Astrocyte of the hippocampus (primary cell): ENCODE data around the gene CCDC12.

ENCODE experiments used
- DNase-seq: peaks from one replicate; pipeline ENCODE4 v3.0.0; 2011; ENCODE audit warnings: low read depth, low spot score

The CCDC12 gene

DNA sequence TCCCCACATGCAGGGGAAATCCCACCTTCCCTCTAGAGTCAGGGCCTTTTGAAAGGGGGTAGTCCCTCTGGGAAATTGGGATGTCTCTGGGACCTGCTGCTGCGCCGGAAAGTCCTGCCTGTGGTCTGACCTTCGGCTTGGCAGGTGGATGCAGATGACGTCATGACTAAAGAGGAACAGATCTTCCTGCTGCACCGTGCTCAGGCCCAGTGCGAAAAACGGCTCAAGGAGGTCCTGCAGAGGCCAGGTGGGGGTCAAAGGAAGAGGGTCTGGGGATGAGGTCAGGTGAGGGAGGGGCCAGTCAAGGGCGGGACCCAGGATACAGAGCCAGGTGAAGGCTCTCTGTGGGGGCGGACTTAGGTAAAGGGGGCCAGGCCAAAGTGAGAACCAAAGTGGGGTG, 82.8 kb downstream of the CCDC12 start:
- no peak for DNase-seq

DNA sequence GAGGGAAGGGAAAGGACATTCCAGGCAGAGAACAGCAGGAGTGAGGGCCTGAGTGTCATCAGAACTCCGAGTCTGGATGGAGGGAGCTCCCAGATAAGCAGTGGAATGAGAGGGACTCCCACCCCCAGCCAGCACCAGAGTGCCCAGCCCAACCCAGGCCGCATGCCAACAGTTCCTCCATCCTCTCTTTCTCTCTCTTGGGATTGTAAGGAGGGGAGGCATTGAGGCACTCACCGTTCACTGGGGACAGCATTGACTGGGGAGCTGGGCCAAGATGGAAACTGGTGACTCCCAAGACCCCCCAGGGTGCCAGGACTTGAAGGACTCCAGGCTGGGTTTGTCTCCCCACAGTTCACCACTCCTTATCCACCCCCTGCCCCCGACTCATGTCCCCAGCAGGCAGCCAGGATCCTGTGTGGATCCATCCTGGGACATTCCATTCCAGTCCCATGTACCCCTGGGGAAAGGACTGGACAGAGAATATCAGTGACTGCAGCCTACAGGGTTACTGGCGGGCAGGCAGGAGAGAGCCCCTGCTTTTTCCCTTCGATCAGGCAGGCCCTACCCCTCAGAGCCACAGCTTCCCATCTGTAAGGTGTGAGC, 83.3 kb downstream of the CCDC12 start:
- no peak for DNase-seq

DNA sequence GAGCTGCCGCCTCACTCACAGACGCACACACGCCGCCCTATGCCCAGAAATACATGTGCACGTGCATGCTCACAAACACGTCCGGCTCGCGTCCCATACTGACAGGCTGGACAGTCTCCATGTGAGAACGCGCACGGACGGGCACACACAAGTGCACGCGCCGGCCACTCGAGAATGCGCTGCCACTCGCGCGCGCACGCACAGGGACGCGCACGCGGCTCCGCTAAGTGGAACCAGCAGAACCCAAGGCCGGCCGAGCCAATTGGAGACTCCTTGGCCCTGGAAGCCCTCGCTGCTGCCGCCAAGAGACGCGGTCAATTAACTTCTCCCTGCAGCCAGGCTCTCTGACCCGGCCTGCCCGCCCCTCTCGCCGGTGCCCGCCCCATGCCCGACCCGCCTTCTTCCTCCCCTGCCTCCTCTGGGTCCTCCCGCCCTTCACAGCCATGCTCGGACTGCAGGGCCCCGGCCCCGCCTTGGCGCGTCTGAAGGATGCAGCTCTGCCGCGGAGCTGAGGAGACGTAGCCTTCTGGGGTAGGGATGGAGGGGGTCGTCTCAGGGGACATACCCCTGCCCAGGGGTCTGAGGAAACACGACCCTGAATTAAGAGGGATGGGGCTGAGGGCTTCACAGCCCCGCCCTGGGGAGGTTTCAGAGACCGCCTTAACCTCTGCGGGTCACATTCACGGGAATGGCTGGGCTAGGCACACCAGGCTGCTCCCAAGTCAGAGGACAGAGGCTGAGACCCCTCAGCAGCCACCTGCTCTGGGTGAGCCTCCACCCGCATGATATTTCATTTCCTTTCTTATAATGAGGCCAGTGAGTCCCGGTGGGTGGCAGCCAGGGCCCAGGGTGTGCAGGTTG, 84.0 kb downstream of the CCDC12 start:
- peak; percentile 74 for DNase-seq

DNA sequence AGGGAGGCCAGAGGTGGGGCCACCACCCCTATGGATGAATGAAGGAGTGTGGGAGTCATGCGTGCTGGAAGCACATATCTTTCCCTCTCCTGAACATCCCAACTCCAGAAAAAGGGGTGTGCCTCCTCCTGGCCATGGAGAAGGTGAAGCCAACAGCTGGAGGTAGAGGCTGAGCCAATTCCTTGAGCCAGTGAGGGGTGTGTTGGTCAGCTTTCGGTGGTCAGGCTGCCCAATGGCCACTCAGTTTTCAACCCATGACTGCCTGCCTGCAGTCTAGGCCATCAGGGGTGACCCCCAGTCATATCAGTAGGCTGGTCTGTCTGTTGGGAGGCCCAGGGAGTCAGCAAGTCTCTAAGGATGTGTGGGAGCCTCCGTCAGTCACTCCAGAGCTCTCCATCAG, 85.4 kb downstream of the CCDC12 start:
- no peak for DNase-seq

DNA sequence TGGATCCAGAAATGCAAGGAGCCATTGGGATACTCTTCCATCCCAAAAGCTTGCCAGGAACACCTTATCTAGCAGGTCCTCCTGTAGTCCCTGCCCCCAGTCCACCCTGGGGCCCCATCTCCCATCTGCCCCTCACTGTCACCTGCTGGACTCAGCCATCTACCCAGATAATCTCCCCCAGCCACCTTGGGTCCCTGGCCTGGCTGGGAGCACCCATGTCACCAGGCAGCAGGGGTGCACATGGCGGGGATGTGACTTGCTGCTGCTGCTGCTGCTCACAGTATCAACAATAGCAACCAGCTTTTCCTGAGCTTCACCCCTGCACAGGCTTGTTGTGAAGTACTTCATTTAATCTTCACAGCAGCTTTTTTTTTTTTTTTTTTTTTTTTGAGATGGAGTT, 86.4 kb downstream of the CCDC12 start:
- no peak for DNase-seq

DNA sequence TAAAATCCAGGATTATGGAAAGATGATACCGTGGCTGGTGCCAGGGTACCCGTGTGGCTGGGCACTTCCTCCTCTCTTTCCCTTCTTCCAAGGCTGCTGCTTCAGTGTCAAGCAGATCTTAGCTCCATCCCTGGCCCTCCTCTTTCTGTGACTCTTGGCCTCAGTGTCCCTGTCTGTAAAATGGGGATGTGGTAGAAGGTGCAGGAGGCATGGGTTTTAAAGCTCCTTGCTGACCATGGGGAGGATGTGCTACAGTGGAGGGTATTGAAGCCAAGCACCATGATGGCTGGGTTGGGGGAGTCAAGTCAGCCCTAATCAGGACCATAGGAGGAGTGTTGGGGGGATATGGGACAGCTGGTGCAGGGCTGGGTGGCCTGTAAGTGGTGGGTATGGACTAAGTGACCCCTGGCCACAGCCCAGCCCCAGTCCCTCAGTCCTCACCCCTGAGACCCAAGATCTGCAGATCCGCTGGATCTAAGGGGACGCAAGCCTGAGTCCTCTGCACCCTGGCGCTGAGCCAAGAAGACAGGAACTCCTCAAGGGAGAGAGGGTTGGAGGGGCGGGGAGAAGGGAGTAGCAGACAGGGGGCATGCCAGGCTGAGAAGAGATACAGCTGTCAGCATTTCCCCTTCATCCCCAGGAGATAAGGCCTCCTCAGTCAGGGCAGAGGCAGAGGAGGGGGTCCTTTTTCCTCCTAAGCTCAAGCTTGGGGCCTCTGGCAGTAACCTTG, 87.0 kb downstream of the CCDC12 start:
- no peak for DNase-seq

DNA sequence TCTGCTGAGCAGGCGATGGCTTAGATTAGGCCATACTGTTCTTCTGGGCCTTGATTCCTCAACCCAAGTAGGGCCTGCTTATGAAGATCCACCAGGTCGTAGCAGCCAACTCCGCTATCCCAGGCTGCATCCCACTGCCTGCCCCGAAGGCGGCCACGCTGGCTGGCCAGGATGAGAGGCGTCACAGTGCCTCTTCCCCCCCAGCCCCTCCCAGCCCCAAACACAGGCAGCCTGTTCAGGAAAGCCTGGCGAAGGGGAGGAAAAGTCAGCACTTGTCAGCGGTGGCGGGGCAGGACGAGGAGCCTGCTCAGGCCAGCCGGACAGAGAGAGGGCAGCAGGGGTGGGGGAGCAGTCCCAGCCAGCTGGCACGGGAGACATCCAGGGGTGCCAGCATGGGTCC, 87.8 kb downstream of the CCDC12 start:
- no peak for DNase-seq

DNA sequence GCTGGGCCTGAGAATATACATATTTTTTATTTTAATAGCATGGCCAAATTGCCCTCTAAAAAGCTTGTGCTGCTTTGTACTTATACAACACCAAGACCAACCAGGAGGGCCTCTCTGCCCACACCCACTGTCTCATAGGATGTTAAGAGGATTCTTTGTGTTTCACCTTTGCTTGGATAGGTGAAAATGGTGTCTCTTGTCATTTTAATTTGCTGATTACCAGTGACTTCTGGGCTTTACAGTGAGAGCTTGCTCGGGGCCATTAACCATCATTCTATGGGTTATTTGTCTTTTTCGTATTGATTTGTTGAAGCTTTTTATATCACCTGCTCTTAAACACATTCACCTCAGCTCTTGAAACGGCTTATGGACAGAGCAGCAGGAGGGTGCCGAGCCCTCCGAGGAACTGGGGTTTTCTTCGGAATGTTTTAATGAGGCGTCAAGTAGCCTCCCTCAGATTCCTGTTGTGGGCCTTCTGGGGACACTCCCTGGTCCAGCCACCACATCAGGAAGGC, 88.5 kb downstream of the CCDC12 start:
- no peak for DNase-seq

DNA sequence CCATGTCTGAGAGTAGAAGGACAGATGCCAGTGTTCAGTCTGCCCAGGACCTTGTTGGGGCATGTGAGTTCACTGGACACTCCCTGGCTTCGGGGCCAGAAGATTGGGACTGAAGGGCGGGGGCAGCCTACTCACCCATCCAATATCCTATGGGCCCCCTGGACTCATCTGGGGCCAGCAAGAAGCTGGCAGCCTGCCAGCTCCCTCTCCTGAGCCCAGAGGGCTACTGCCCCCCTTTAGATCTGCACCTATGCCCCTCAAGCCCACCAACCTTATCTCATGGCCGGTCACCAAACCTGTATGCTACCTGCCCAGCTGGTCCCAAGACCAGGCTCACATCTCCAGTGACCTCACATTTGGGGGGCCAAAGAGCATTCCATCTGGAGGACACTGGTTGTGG, 90.9 kb downstream of the CCDC12 start:
- DNase-seq: no peak

DNA sequence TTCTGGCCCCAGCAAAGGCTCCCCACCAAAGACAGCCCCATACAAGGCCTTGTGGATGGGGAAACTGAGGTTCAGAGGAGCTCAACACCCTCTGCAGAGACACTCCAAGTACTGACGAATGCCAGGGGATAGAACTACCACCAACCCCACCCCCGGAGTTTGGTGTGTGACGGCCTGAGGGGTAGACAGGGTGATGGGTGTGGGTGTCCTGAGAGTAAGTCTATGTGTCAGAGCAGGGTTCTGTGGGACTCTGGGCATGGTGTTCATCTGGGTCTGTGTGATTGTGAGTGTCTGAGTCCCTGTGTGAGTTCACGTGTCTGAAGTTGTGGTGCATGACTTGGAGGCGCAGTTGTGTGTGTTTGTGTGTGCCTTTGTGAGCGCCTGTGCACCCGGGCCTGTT, 91.6 kb downstream of the CCDC12 start:
- DNase-seq: no peak

DNA sequence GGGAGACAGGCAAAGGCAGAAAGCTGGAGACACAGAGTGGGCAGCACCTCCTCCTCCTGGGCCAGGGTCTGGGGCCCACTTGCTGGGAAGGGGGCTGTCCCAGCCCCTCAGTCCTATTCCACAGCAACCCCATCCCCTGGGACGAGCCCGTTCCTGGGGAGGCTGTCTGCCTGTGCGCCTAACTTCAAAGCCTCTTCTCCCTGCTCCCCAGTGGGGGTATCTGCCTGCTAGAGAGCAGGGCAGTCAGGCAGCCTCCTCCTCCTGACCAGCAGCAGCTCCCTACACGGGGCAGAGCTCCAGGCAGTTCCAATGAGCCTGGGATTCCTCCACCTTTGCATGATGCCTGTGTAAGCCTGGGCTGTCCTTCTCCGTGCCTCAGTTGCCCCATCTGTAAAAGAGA, 92.1 kb downstream of the CCDC12 start:
- no peak for DNase-seq

DNA sequence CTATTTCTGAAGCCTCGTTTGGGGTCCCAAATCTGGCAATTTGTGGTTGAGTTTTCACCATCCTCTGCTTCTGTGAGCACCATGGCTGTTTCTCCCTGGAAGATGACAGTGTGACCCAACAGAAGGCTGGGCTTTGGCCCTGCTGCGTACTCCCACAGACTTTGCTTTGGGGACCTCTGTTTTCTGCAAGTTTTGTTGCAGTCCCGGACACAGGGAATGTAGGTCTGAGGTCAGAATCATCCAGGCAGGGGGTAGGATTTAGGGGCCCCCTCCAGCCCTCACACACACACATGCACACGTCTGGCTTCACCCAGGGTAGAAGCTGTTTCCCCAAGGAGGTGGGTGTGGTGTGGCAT, 92.7 kb downstream of the CCDC12 start:
- DNase-seq: no peak

DNA sequence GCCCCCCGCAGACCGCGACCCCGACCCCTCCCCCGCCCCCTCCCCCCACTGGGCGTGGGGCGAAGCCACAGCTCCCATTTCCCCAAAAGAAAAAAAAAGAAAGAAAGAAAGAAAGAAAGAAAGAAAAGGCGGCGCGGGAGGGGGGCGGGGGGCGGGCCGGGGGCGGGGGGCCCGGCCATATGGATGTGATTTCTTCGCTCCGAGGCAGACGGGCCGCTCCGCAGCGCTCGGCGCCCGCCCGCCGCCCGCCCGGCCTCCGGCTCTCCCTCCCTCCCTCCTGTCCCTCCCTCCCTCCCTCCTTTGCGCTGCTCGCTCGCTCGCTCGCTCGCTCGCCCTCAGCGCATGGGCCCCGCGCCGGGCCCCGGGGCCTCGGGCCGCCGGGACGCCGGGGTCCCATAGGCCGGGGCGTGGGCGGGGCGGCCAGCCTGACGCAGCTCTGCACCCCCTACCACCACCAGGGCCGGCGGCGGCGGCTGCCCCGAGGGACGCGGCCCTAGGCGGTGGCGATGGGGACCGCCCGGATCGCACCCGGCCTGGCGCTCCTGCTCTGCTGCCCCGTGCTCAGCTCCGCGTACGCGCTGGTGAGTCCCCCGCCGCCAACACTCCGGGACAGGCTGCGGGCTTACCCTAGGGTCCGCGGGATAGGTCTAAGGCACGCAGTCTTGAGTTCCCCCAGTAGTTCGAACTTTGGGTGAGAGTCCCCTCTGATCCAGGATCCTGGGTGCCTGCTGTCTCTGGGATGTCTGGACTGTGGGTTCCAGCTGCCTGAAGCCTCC, 93.3 kb downstream of the CCDC12 start:
- peak; percentile 61 for DNase-seq

DNA sequence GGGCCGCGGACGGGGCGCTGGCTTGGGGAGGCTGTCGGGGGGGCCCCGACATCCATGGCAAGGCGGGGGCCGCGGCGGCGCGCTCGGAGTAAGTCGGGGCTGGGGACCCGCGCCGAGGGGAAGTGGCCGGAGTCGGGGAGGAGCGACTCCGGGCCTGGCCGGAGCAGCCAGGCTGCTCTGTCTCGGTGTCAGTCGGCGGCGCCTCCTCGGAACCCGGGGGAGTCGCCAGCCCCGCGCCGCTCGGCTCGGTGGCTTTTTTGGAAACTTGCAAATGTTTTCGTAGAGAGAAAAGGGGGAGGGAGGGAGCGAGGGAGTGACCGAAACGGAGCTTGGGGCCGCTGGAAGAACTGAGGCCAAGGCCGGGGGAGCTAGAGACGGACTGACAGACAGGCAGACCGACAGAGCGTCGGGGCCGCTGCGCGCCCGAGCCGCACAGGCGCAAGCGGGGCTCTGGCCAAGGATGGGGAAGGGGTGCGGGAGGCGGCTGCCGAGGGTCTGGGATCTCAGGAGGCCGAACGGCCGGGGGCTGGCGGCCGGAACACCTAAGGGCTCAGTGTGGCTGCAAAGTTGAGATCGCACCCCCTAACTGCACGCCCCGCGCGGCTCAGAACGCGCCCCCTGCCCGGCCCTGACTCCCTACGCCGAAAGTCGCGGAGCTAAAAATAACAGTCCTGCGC, 94.0 kb downstream of the CCDC12 start:
- peak; percentile 51 for DNase-seq

DNA sequence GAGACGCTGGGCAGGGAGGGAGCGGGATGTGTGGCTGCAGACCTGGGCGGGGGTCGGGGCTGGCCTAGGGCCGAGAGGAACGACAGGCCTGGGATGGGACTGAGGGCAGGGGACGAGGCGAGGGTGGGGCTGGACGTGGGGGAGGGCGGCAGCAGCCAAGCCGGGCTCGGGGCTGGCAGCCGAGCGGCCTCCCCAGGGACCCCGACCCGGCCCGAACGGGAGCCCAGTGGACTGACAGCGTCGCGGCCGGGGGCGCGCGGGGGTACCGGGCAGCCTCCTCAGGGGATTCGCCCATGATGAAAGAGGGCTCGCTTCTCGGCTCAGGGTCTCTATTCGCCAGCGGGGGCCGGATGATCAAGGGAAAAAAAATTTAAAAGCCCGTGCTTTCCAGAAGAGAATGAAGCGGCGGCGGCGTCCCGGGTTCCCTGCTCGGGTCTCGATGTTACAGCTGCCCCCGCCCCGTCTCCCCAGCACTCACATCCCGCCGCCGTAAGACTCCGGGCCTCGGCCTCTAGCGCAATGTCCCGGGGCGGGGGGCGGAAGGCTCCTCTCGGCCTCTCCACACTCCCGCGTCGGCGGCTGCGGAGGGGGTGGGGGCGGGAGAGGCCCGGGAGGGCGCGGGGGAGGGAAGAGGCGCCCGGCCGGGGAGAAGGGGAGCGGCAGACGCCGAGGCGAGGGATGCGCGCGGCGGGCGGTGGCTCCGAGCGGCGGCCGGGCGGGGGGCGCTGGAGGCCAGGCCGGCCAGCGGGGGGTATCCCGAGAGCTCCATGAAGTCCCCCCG, 94.8 kb downstream of the CCDC12 start:
- DNase-seq: peak; percentile 31

DNA sequence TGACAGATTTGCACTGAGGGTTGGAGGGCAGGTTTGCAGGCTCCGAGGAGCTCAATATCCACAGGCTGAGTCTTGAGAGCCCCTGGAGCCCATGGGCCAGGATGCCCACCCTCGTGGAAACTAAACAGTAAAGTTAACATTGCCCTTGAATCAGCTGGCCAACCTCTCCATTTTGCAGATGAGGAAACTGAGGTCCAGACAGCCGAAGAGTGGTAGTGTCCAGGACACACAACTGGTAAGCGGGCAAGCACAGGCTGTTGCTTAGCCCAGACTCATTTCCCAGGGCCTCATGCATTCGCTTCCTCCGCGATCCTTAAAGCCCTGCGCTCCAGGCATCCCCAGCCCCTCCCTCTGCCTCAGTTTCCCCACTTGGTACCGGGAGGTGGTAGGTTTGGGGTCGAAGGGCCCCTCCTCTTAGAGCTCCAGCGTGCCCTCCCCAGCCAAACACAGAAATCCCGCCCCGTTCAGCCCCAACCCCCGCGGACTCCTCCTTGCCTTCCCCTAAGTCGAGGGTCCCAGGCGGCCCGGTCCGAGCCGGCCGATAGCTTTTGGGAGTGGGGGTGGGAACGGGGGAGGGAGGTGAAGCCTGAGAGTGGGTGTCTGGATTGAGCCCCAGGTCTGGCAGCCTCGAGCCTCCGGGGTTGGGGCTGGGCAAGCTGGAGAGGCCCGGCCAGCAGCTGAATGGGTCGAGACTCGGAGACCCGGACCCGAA, 95.5 kb downstream of the CCDC12 start:
- no peak for DNase-seq

DNA sequence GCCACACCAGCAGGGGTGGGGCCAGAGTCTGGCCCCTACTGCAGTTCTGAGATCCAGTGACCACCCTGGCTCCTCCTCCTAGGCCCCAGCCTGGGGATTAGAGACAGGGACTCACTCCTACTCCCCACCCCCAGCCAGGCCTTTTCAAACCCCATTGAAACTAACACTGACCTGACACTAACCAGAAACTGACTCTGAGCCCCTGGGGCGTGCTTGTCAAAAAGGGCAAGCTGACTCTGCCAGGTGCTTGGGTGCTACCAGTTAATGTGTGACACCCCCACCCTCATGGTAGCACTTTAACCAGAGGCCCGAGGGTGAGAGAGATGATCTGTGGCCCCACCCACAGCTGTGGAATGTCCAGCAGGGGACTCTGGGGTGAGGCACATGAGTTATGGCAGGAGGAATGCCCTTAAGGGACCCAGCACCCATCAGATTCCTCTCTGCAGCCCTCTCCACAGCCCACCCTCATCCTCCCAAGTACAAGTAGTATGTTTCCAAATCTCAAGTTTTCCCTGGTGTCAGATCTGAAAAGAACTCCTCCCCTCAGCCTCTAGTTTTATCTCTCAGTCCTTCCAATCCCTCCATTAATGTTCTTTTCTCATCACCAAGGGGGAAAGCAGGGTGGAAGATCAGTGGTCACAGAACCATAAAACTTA, 97.6 kb downstream of the CCDC12 start:
- DNase-seq: no peak

DNA sequence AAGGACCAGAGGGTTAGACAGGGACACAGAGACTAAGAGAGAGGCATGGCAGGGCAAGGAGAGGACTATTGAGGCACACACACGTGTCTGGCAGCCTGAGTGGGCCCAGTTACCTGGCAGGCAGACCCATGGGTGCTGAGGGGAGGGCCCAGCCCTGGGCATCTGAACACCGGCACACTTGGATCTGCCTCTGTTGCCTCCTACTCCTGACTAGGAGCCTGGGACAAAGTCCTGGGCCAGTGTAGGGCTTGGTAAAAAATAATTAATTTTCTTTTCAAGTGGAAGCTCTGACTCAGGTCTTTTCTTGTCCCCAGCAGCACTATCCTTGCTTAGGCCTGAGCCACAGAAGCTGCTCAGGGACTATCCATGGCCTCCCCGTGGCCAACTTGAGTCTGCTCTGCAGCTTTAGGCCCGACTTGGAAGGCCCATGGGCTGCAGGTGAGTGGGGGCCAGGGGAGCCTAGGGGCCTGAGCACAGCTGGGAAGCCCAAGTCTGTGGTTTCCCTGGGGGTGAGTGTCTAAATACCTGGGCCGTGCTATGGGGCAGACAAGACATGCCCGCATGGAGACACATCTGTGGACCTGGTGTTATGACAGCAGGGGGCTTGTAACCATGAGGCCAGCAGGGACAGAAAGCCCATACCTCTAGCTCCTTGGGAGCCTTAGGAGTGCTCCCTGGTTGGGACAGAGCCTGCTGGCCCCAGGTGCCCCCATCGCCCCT, 99.0 kb downstream of the CCDC12 start, which contains the start of gene PTH1R:
TSS of gene PTH1R (plus strand) at position 316 of the 720 bp plus-strand sequence. CDS start 5,839 bp downstream, outside the sequence.
- DNase-seq: no peak
